GM12801 (cell line): ENCODE measurements around the gene RITA1.

Experiments
- CTCF ChIP-seq: IDR thresholded peaks from one replicate; pipeline ENCODE4 v1.5.1; 2011; ENCODE audit warnings: control low read depth; ENCODE audit not compliant: insufficient read length; ENCODE audit errors: extremely low read depth

Gene RITA1

GRCh38 chr12:113142173-113142885 is 43.2 kb upstream of the RITA1 start:
- no peak for TF ChIP-seq CTCF

- no peak for TF ChIP-seq CTCF
Measured at GRCh38 chr12:113142886-113143332, 42.6 kb upstream of the RITA1 start.

DNA sequence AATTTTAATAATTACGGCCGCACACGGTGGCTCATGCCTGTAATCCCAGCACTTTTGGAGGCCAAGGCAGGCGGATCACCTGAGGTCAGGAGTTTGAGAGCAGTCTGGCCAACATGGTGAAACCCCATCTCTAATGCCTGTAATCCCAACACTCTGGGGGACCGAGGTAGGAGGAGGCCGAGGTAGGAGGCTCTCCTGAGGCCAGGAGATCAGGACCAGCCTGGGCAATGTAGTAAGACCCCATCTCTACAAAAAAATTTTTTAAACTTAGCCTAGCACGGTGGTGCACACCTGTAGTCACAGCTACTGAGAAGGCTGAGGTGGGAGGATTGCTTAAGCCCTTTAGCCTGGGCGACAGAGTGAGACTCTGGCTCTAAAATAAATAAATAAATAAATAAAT is 41.6 kb upstream of the RITA1 start:
- no peak for TF ChIP-seq CTCF

GRCh38 chr12:113144806-113145205 is 40.7 kb upstream of the RITA1 start:
- no peak for TF ChIP-seq CTCF

- no peak for TF ChIP-seq CTCF
Measured at GRCh38 chr12:113145720-113146551, 39.6 kb upstream of the RITA1 start.

- no peak for TF ChIP-seq CTCF
Measured at GRCh38 chr12:113146999-113147398, 38.5 kb upstream of the RITA1 start.

DNA sequence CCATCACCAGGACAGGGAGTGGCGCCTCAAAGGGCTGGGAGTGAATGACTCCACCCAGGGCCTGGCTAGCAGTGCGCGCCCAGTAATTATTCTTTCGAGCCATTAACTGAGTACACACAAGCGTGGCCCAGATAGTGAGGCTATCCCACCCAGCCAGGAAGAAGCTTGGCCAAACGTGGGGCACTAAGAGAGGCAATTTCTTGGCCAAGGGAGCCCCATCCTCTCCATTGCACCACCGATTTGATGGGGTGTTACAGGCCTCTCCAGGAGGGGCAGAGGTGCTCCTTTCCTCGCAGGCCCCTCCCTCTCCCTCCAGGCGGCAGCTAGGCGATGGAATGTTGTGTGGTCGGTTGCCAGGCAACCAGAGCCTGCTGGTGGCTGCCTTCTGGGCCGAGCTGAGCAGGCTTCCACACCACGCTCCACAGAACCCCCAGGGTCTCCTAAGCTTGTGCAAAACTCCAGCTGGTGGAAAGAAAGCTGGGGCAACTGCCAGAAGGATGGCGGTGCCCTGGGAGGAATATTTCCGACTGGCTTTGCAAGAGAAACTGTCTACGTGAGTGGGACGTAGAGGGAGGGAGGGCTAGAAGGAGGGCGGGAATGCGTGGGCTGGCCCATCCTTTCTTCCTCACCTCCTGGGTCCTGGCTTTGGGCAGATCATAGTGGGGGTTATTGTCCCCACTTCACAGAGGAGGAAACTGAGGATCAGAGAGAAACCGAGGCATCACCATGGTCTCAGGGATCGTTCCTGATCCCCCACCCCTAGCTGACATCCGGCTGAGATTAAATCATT is 36.0 kb upstream of the RITA1 start, which contains the start of gene CFAP73:
CFAP73 (plus strand) TSS at position 364 of the 790 bp plus-strand sequence; CDS start at position 498, 134 bp downstream.
- TF ChIP-seq CTCF, result no peak
